ENCODE measurements around the gene RNF187. TPM values are rescaled to one million over a fixed set of nuclear protein-coding genes. Genes with fewer than 3 reads are reported as not detected.

RNF187 gene
- total and polyA plus RNA-seq, 10 of the 15 experiments (the other 5 are each of a cell fraction or from before 2014, with no cell fraction given), result 2.6 to 116 (median 29.5) TPM

DNA sequence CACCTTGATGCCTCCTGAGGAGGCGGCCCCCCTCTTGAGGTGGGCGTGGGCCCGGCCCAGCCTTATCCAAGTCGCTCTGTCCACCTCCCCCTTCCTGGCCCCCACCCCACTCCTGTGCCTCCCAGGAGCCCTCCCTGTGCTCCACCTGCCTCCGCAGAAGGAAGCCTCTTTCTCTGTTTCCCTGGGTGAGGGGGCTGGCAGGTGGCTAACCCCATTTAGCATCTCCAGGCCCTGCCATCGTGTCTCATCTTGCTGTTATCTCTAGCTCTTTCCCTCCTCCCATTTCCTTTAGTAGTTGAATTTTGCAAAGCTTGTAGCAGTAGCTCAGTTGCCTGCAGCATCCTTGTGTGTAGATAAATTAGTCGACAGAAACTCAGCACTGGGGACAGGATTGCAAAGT lies 7.2 kb downstream of the RNF187 start:
- H3K4me1 ChIP-seq (ENCODE audit: control insufficient read depth, insufficient read depth, low read length), result peaks cover 9% of the 10 kb centered on the region
- DNase-seq (ENCODE audit: low read depth, low spot score) (no peak), ATAC-seq (no peak), FAIRE-seq (no peak)
- H3K36me3 ChIP-seq (ENCODE audit: control insufficient read depth in 2 of 2, insufficient read depth in 2 of 2, low read length in 1 of 2), result peaks cover 7 to 26% of the 10 kb centered on the region in 2 experiments
- H3K27me3 ChIP-seq (replicated peaks in 1 of 2; ENCODE audit: control insufficient read depth in 2 of 2, insufficient read depth in 2 of 2, low read length in 1 of 2), result no peaks in the 10 kb centered on the region
- 78% methylated on average over 7 of the region's 7 CpGs for WGBS (ENCODE audit: insufficient coverage, insufficient replicate concordance, low lambda C conversion rate, missing lambda C conversion rate)
- ChIA-PET CTCF (no interaction called here), RAD21 (ENCODE audit: unreplicated experiment) (no interaction called here), POLR2A (no interaction called here), SMC1A (ENCODE audit: uncharacterized antibody, unreplicated experiment) (no interaction called here)
- no peak overlapping the region for H3K4me3 ChIP-seq
- H3K79me2 ChIP-seq (ENCODE audit: control insufficient read depth, insufficient read depth, low read length), result peaks cover 7% of the 10 kb centered on the region
- H3K4me2 ChIP-seq (ENCODE audit: control insufficient read depth, insufficient read depth), result no peak overlapping the region
- no peak overlapping the region for H3K9ac ChIP-seq (ENCODE audit: control insufficient read depth, insufficient read depth, low read length)
- intact Hi-C loops (cut with micrococcal nuclease; ENCODE audit: unreplicated experiment) (no loop called here), in situ Hi-C loops (cut with MboI) (no loop called here)
- H3K9me3 ChIP-seq (replicated peaks; ENCODE audit: control insufficient read depth, insufficient read depth, low read length), result no peaks in the 10 kb centered on the region
- no peak overlapping the region for H3K27ac ChIP-seq (ENCODE audit: control insufficient read depth, insufficient read depth)
- no TSS peak for BruUV-seq (replicated peaks)
- no peaks in the 10 kb centered on the region for H4K20me1 ChIP-seq (ENCODE audit: control insufficient read depth, insufficient read depth)
- no peak overlapping the region for H2AFZ ChIP-seq (ENCODE audit: control insufficient read depth, low read depth, low read length)
- TF ChIP-seq GABPA (IDR thresholded peaks at IDR 0.05; ENCODE audit: low read depth) (no peak), ZNF207 (IDR thresholded peaks at IDR 0.05; ENCODE audit: borderline replicate concordance) (no peak), SMAD5 (IDR thresholded peaks at IDR 0.05; ENCODE audit: low read depth) (no peak), YBX1 (IDR thresholded peaks at IDR 0.05) (no peak), ZNF274 (IDR thresholded peaks at IDR 0.05; ENCODE audit: insufficient read depth, insufficient read length) (no peak), MYC (IDR thresholded peaks at IDR 0.05; ENCODE audit: insufficient read depth, insufficient read length, insufficient replicate concordance, low read length, severe bottlenecking) (no peak), KAT2A (conservative IDR thresholded peaks at IDR 0.05; ENCODE audit: control insufficient read depth, low read depth, low read length) (no peak), MEF2A (IDR thresholded peaks at IDR 0.05; ENCODE audit: insufficient read depth, low read depth, low read length) (no peak), LARP7 (IDR thresholded peaks at IDR 0.05) (no peak), JUND (IDR thresholded peaks at IDR 0.05; ENCODE audit: low read depth, low read length) (no peak)
- TF ChIP-seq, protein P1, sequence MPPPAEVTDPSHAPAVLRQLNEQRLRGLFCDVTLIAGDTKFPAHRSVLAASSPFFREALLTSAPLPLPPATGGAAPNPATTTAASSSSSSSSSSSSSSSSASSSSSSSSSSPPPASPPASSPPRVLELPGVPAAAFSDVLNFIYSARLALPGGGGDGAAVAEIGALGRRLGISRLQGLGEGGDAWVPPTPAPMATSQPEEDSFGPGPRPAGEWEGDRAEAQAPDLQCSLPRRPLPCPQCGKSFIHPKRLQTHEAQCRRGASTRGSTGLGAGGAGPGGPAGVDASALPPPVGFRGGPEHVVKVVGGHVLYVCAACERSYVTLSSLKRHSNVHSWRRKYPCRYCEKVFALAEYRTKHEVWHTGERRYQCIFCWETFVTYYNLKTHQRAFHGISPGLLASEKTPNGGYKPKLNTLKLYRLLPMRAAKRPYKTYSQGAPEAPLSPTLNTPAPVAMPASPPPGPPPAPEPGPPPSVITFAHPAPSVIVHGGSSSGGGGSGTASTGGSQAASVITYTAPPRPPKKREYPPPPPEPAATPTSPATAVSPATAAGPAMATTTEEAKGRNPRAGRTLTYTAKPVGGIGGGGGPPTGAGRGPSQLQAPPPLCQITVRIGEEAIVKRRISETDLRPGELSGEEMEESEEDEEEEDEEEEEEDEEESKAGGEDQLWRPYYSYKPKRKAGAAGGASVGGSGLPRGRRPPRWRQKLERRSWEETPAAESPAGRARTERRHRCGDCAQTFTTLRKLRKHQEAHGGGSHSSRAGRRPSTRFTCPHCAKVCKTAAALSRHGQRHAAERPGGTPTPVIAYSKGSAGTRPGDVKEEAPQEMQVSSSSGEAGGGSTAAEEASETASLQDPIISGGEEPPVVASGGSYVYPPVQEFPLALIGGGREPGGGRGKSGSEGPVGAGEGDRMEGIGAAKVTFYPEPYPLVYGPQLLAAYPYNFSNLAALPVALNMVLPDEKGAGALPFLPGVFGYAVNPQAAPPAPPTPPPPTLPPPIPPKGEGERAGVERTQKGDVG (CRISPR knock-in tag; IDR thresholded peaks at IDR 0.05), result no peak
- TF ChIP-seq, protein P2, sequence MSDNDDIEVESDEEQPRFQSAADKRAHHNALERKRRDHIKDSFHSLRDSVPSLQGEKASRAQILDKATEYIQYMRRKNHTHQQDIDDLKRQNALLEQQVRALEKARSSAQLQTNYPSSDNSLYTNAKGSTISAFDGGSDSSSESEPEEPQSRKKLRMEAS (IDR thresholded peaks at IDR 0.05; ENCODE audit: low read depth, low read length), result no peak
- TF ChIP-seq, protein P3, sequence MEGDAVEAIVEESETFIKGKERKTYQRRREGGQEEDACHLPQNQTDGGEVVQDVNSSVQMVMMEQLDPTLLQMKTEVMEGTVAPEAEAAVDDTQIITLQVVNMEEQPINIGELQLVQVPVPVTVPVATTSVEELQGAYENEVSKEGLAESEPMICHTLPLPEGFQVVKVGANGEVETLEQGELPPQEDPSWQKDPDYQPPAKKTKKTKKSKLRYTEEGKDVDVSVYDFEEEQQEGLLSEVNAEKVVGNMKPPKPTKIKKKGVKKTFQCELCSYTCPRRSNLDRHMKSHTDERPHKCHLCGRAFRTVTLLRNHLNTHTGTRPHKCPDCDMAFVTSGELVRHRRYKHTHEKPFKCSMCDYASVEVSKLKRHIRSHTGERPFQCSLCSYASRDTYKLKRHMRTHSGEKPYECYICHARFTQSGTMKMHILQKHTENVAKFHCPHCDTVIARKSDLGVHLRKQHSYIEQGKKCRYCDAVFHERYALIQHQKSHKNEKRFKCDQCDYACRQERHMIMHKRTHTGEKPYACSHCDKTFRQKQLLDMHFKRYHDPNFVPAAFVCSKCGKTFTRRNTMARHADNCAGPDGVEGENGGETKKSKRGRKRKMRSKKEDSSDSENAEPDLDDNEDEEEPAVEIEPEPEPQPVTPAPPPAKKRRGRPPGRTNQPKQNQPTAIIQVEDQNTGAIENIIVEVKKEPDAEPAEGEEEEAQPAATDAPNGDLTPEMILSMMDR (IDR thresholded peaks at IDR 0.05 in 2 of 3, conservative IDR thresholded peaks at IDR 0.05 in 1 of 3; ENCODE audit: control insufficient read depth in 2 of 3, extremely low read depth in 1 of 3, insufficient read depth in 1 of 3, low read depth in 3 of 3, low read length in 3 of 3), result no peak
- TF ChIP-seq, protein P4, sequence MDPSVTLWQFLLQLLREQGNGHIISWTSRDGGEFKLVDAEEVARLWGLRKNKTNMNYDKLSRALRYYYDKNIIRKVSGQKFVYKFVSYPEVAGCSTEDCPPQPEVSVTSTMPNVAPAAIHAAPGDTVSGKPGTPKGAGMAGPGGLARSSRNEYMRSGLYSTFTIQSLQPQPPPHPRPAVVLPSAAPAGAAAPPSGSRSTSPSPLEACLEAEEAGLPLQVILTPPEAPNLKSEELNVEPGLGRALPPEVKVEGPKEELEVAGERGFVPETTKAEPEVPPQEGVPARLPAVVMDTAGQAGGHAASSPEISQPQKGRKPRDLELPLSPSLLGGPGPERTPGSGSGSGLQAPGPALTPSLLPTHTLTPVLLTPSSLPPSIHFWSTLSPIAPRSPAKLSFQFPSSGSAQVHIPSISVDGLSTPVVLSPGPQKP (IDR thresholded peaks at IDR 0.05; ENCODE audit: low read depth, low read length), result no peak
- TF ChIP-seq, protein P5, sequence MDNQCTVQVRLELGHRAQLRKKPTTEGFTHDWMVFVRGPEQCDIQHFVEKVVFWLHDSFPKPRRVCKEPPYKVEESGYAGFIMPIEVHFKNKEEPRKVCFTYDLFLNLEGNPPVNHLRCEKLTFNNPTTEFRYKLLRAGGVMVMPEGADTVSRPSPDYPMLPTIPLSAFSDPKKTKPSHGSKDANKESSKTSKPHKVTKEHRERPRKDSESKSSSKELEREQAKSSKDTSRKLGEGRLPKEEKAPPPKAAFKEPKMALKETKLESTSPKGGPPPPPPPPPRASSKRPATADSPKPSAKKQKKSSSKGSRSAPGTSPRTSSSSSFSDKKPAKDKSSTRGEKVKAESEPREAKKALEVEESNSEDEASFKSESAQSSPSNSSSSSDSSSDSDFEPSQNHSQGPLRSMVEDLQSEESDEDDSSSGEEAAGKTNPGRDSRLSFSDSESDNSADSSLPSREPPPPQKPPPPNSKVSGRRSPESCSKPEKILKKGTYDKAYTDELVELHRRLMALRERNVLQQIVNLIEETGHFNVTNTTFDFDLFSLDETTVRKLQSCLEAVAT (IDR thresholded peaks at IDR 0.05), result no peak
- TF ChIP-seq, protein P6, sequence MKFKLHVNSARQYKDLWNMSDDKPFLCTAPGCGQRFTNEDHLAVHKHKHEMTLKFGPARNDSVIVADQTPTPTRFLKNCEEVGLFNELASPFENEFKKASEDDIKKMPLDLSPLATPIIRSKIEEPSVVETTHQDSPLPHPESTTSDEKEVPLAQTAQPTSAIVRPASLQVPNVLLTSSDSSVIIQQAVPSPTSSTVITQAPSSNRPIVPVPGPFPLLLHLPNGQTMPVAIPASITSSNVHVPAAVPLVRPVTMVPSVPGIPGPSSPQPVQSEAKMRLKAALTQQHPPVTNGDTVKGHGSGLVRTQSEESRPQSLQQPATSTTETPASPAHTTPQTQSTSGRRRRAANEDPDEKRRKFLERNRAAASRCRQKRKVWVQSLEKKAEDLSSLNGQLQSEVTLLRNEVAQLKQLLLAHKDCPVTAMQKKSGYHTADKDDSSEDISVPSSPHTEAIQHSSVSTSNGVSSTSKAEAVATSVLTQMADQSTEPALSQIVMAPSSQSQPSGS (IDR thresholded peaks at IDR 0.05; ENCODE audit: low read length), result no peak
